H54 (cell line): ENCODE data around the gene BTC.

Experiments
- DNase-seq: peaks from one replicate; pipeline ENCODE4 v3.0.0; 2011; ENCODE audit warnings: low spot score, mixed read lengths; ENCODE audit not compliant: insufficient read length
- FAIRE-seq: peaks from 3 replicates; lab custom pipeline; 2011; peaks lifted over from hg19 to GRCh38; lab: Jason Lieb, UNC
- POLR2A ChIP-seq: IDR thresholded peaks from 2 replicates; pipeline ENCODE4 v1.6.1; 2011; ENCODE audit warnings: low read depth, mild to moderate bottlenecking, low read length

Gene BTC

GRCh38 chr4:74789518-74789917 lies 4.8 kb downstream of the BTC start:
- FAIRE-seq, result no peak

GRCh38 chr4:74777531-74777930 lies 16.8 kb downstream of the BTC start:
- FAIRE-seq, result no peak
- DNase-seq, result no peak
- TF ChIP-seq POLR2A, result no peak

More at GRCh38 chr4:74789518-74789917, 4.8 kb downstream of the BTC start:
- no peak for TF ChIP-seq POLR2A
- DNase-seq, result no peak

- no peak for TF ChIP-seq POLR2A
These were observed 21.5 kb downstream of the BTC start for GRCh38 chr4:74772783-74773182.

GRCh38 chr4:74772106-74772505 lies 22.2 kb downstream of the BTC start:
- TF ChIP-seq POLR2A, result no peak
- FAIRE-seq, result no peak
- no peak for DNase-seq

More at GRCh38 chr4:74772783-74773182, 21.5 kb downstream of the BTC start:
- DNase-seq (no peak), FAIRE-seq (no peak)

- no peak for TF ChIP-seq POLR2A
- FAIRE-seq, result no peak
- no peak for DNase-seq
These were observed 24.0 kb downstream of the BTC start for GRCh38 chr4:74770226-74770910.

- FAIRE-seq, result no peak
- DNase-seq, result no peak
- TF ChIP-seq POLR2A, result no peak
These were observed 25.3 kb downstream of the BTC start for GRCh38 chr4:74768857-74769525.

- DNase-seq, result no peak
- FAIRE-seq, result no peak
These were observed 30.2 kb downstream of the BTC start for GRCh38 chr4:74764119-74764518.

GRCh38 chr4:74758551-74759145 lies 35.7 kb downstream of the BTC start:
- no peak for TF ChIP-seq POLR2A
- FAIRE-seq (no peak), DNase-seq (no peak)

More at GRCh38 chr4:74764119-74764518, 30.2 kb downstream of the BTC start:
- TF ChIP-seq POLR2A, result no peak

GRCh38 chr4:74757136-74757535 lies 37.2 kb downstream of the BTC start:
- TF ChIP-seq POLR2A, result no peak
- no peak for DNase-seq
- FAIRE-seq, result no peak

- FAIRE-seq (no peak), DNase-seq (no peak)
- no peak for TF ChIP-seq POLR2A
These were observed 38.8 kb downstream of the BTC start for GRCh38 chr4:74755486-74755885.

GRCh38 chr4:74754218-74754617 lies 40.1 kb downstream of the BTC start:
- TF ChIP-seq POLR2A, result no peak
- FAIRE-seq (no peak), DNase-seq (no peak)

GRCh38 chr4:74752798-74753197 lies 41.5 kb downstream of the BTC start:
- FAIRE-seq, result no peak
- no peak for TF ChIP-seq POLR2A

GRCh38 chr4:74751856-74752255 lies 42.5 kb downstream of the BTC start:
- FAIRE-seq, result no peak
- no peak for DNase-seq
- TF ChIP-seq POLR2A, result no peak

More at GRCh38 chr4:74752798-74753197, 41.5 kb downstream of the BTC start:
- DNase-seq, result no peak

GRCh38 chr4:74751247-74751646 lies 43.1 kb downstream of the BTC start:
- no peak for TF ChIP-seq POLR2A
- FAIRE-seq, result no peak
- DNase-seq, result no peak
